Endodermal cell (in vitro differentiated cells): ENCODE data around the gene NR1I2. TPM values are rescaled to one million over a fixed set of nuclear protein-coding genes. Genes with fewer than 3 reads are reported as not detected.

Source experiments
- DNase-seq: peaks from one replicate; pipeline ENCODE4 v3.0.0-alpha.2; 2017
- H3K27ac ChIP-seq: 2 replicates; pipeline ENCODE4 v1.5.1; 2013; ENCODE audit warnings: mild to moderate bottlenecking, low read depth, low read length, moderate library complexity
- H3K27me3 ChIP-seq: 2 replicates; pipeline ENCODE4 v1.6.1; 2013; ENCODE audit warnings: mild to moderate bottlenecking, low read length, moderate library complexity; ENCODE audit not compliant: insufficient read depth, control insufficient read depth, poor library complexity, severe bottlenecking
- H3K36me3 ChIP-seq: 2 replicates; pipeline ENCODE4 v1.7.0; 2013; ENCODE audit warnings: mild to moderate bottlenecking, low read length, moderate library complexity; ENCODE audit not compliant: control insufficient read depth, insufficient read depth
- H3K4me1 ChIP-seq: one replicate; pipeline ENCODE4 v1.7.0; 2013; ENCODE audit warnings: low read length; ENCODE audit not compliant: control insufficient read depth, insufficient read depth
- H3K4me3 ChIP-seq: 2 replicates; pipeline ENCODE4 v1.5.1; 2013; ENCODE audit warnings: mild to moderate bottlenecking, low read length, moderate library complexity
- H3K9ac ChIP-seq: 2 replicates; pipeline ENCODE4 v1.6.1; 2013; ENCODE audit warnings: mild to moderate bottlenecking, low read length, moderate library complexity; ENCODE audit not compliant: poor library complexity, severe bottlenecking; ENCODE audit errors: extremely low read depth
- H3K9me3 ChIP-seq: 2 replicates; pipeline ENCODE4 v1.6.1; 2013; ENCODE audit warnings: mild to moderate bottlenecking, low read length, moderate library complexity; ENCODE audit not compliant: control insufficient read depth
- H3K27ac Mint-ChIP-seq: 2 replicates; pipeline ENCODE4 v1.8.0; 2020; ENCODE audit warnings: mixed read lengths
- H3K27me3 Mint-ChIP-seq: 2 replicates; pipeline ENCODE4 v1.8.0; 2021; ENCODE audit warnings: mild to moderate bottlenecking, mixed read lengths; ENCODE audit not compliant: insufficient read depth
- H3K36me3 Mint-ChIP-seq: 2 replicates; pipeline ENCODE4 v1.8.0; 2020; ENCODE audit warnings: low read depth, mixed read lengths
- H3K4me1 Mint-ChIP-seq: 2 replicates; pipeline ENCODE4 v1.8.0; 2020; ENCODE audit warnings: mixed read lengths
- H3K4me3 Mint-ChIP-seq: 2 replicates; pipeline ENCODE4 v1.8.0; 2020; ENCODE audit warnings: mild to moderate bottlenecking, moderate library complexity, mixed read lengths
- H3K9me3 Mint-ChIP-seq: 2 replicates; pipeline ENCODE4 v1.8.0; 2020; ENCODE audit warnings: mild to moderate bottlenecking, mixed read lengths
- CTCF ChIP-seq: fragments of 200-600 bp; sonication (generic); conservative IDR thresholded peaks from 2 replicates; pipeline ENCODE4 v1.5.0; 2021; ENCODE audit warnings: antibody characterized with exemption, mild to moderate bottlenecking
- WGBS, 2 experiments: methylation state at CpG; one replicate each; pipeline versions ENCODE4 v1.1.5 to v1.1.7; 2013; ENCODE audit warnings: missing lambda C conversion rate in 2 of 2, mixed read lengths in 1 of 2; ENCODE audit not compliant: insufficient coverage in 1 of 2, insufficient read length in 1 of 2; 5-methylcytosine and 5-hydroxymethylcytosine counted together
- total RNA-seq, 2 donors: library from RNA; stranded (reverse); fragmentation: NEBNext Ultra II Directional in 1 of 2; extraction: Animal tissue kit (Norgen Biotek cat#: 25700) in 1 of 2; gene quantifications; 2 replicates in 1 of 2; 3 replicates in 1 of 2; pipeline ENCODE4 v1.2.1, GENCODE V29; 2021

NR1I2 gene
- total RNA-seq, 2 donors from 2014 or later = 0.20 to 0.29 TPM

GRCh38 chr3:119792270-119792669 is 10.4 kb downstream of the NR1I2 start:
- Mint-ChIP-seq H3K27me3 (no peaks in the 10 kb centered on the region), H3K4me1 (peaks cover 19% of the 10 kb centered on the region), H3K9me3 (peaks cover 2% of the 10 kb centered on the region), H3K4me3 (no peak overlapping the region), H3K27ac (no peak overlapping the region), H3K36me3 (no peaks in the 10 kb centered on the region)
- no peak for DNase-seq
- Histone ChIP-seq H3K4me1 (no peaks in the 10 kb centered on the region), H3K27ac (no peak overlapping the region), H3K27me3 (no peaks in the 10 kb centered on the region), H3K36me3 (no peaks in the 10 kb centered on the region), H3K4me3 (no peak overlapping the region), H3K9ac (no peak overlapping the region), H3K9me3 (no peaks in the 10 kb centered on the region)
- WGBS, 2 experiments = 92 to 94% methylated on average over 8 of the region's 8 CpGs
- no peak for TF ChIP-seq CTCF

GRCh38 chr3:119794401-119794800 is 12.5 kb downstream of the NR1I2 start:
- H3K4me3 ChIP-seq = no peak overlapping the region
- no peak for DNase-seq
- Mint-ChIP-seq H3K36me3 (no peaks in the 10 kb centered on the region), H3K4me3 (no peak overlapping the region), H3K4me1 (peaks cover 19% of the 10 kb centered on the region), H3K9me3 (peaks cover 2% of the 10 kb centered on the region), H3K27me3 (no peaks in the 10 kb centered on the region), H3K27ac (no peak overlapping the region)
- WGBS, 2 experiments = 90 to 95% methylated on average over 2 of the region's 2 CpGs
- no peak overlapping the region for H3K9ac ChIP-seq
- no peak overlapping the region for H3K27ac ChIP-seq
- no peak for TF ChIP-seq CTCF
- H3K27me3 ChIP-seq = no peaks in the 10 kb centered on the region
- H3K36me3 ChIP-seq = no peaks in the 10 kb centered on the region
- no peaks in the 10 kb centered on the region for H3K4me1 ChIP-seq
- H3K9me3 ChIP-seq = no peaks in the 10 kb centered on the region

GRCh38 chr3:119794971-119795612 is 13.2 kb downstream of the NR1I2 start:
- H3K4me3 Mint-ChIP-seq = peak overlapping the region; percentile 1
- H3K9me3 Mint-ChIP-seq = peaks cover 2% of the 10 kb centered on the region
- H3K9ac ChIP-seq = no peak overlapping the region
- H3K36me3 Mint-ChIP-seq = no peaks in the 10 kb centered on the region
- H3K4me1 Mint-ChIP-seq = peaks cover 19% of the 10 kb centered on the region
- no peaks in the 10 kb centered on the region for H3K27me3 ChIP-seq
- H3K27ac Mint-ChIP-seq = peak overlapping the region; percentile 90
- TF ChIP-seq CTCF = no peak
- peak overlapping the region; percentile 21 for H3K4me3 ChIP-seq
- H3K4me1 ChIP-seq = no peaks in the 10 kb centered on the region
- DNase-seq = peak; percentile 89
- WGBS, 2 experiments = 35 to 52% methylated on average over 4 to 5 of the region's 5 CpGs
- no peaks in the 10 kb centered on the region for H3K36me3 ChIP-seq
- H3K9me3 ChIP-seq = no peaks in the 10 kb centered on the region
- H3K27ac ChIP-seq = no peak overlapping the region
- H3K27me3 Mint-ChIP-seq = no peaks in the 10 kb centered on the region
